OCI-LY1 (cell line): ENCODE results near the gene TENM4.
A peak's percentile ranks its signal among the peaks of the same experiment; 100 is the strongest.

Experiments
- H2AFZ ChIP-seq: fragments of 200-600 bp; sonication (generic), shearing (Covaris generic); 2 replicates; pipeline ENCODE4 v1.6.0; 2014; ENCODE audit warnings: antibody characterized with exemption, mild to moderate bottlenecking, low read length
- H3F3A ChIP-seq: fragments of 200-600 bp; sonication (generic), shearing (Covaris generic); 2 replicates; pipeline ENCODE4 v1.6.0; 2014; ENCODE audit warnings: mild to moderate bottlenecking, antibody characterized with exemption, low read length, moderate library complexity; ENCODE audit not compliant: insufficient read depth
- H3K27ac ChIP-seq: fragments of 200-600 bp; sonication (generic); 2 replicates; pipeline ENCODE4 v1.5.1; 2014; ENCODE audit warnings: low read length, mixed run types, mild to moderate bottlenecking, low read depth; ENCODE audit not compliant: poor library complexity, severe bottlenecking
- H3K27me3 ChIP-seq: fragments of 200-600 bp; sonication (generic); 2 replicates; pipeline ENCODE4 v1.6.0; 2014; ENCODE audit warnings: antibody characterized with exemption, mild to moderate bottlenecking, low read length, moderate library complexity; ENCODE audit not compliant: insufficient read depth
- H3K36me3 ChIP-seq: fragments of 200-600 bp; sonication (generic); 2 replicates; pipeline ENCODE4 v1.6.1; 2014; ENCODE audit warnings: mild to moderate bottlenecking, antibody characterized with exemption, low read length, moderate library complexity, mixed read lengths; ENCODE audit not compliant: insufficient read depth
- H3K4me1 ChIP-seq: fragments of 200-600 bp; sonication (generic); 2 replicates; pipeline ENCODE4 v1.5.1; 2014; ENCODE audit warnings: mild to moderate bottlenecking, low read length, moderate library complexity; ENCODE audit not compliant: insufficient read depth, severe bottlenecking
- H3K4me2 ChIP-seq: fragments of 200-600 bp; sonication (generic), shearing (Covaris generic); 2 replicates; pipeline ENCODE4 v1.6.1; 2014; ENCODE audit warnings: low read length
- H3K4me3 ChIP-seq: fragments of 200-600 bp; sonication (generic); 2 replicates; pipeline ENCODE4 v1.5.1; 2014; ENCODE audit warnings: low read length, low read depth, mild to moderate bottlenecking, mixed read lengths; ENCODE audit not compliant: poor library complexity, severe bottlenecking
- H3K79me2 ChIP-seq: fragments of 200-600 bp; shearing (Covaris generic); 2 replicates; pipeline ENCODE4 v1.6.1; 2016; ENCODE audit warnings: mixed run types, low read length, mixed read lengths; ENCODE audit not compliant: insufficient read depth
- H3K9ac ChIP-seq: fragments of 200-600 bp; sonication (generic), shearing (Covaris generic); 2 replicates; pipeline ENCODE4 v1.6.1; 2014; ENCODE audit warnings: mild to moderate bottlenecking, low read length, mixed read lengths
- H3K9me2 ChIP-seq: fragments of 200-600 bp; sonication (generic), shearing (Covaris generic); 2 replicates; pipeline ENCODE4 v1.6.1; 2014; ENCODE audit warnings: low read depth, mild to moderate bottlenecking, low read length, mixed read lengths
- H3K9me3 ChIP-seq: fragments of 200-600 bp; shearing (Covaris generic); 2 replicates; pipeline ENCODE4 v1.6.1; 2014; ENCODE audit warnings: low read length, mixed read lengths
- H4K20me1 ChIP-seq: fragments of 200-600 bp; sonication (generic), shearing (Covaris generic); 2 replicates; pipeline ENCODE4 v1.6.0; 2016; ENCODE audit warnings: mild to moderate bottlenecking, low read length; ENCODE audit not compliant: insufficient read depth
- CTCF ChIP-seq: fragments of 200-600 bp; sonication (generic), shearing (Covaris generic); IDR thresholded peaks from 2 replicates; pipeline ENCODE4 v1.5.1; 2017; ENCODE audit warnings: mild to moderate bottlenecking, antibody characterized with exemption, low read length, moderate library complexity, mixed read lengths
- EZH2 ChIP-seq: fragments of 200-600 bp; sonication (generic), shearing (Covaris generic); IDR thresholded peaks from 2 replicates; pipeline ENCODE4 v1.8.0; 2017; ENCODE audit warnings: borderline replicate concordance, mixed run types, mild to moderate bottlenecking, antibody characterized with exemption, low read length, moderate library complexity, mixed read lengths

TENM4 gene

GRCh38 chr11:79062814-79063762 is 377.7 kb downstream of the TENM4 start:
- Histone ChIP-seq H3K4me1 (no peaks in the 10 kb centered on the region), H4K20me1 (no peaks in the 10 kb centered on the region), H3K36me3 (no peaks in the 10 kb centered on the region), H3K9me2 (no peaks in the 10 kb centered on the region), H3K4me3 (no peak overlapping the region), H2AFZ (no peak overlapping the region), H3K9ac (no peak overlapping the region), H3K27me3 (no peaks in the 10 kb centered on the region; the same call in 1 of the 2 replicates), H3K27ac (no peak overlapping the region), H3F3A (no peaks in the 10 kb centered on the region), H3K4me2 (no peak overlapping the region), H3K79me2 (no peaks in the 10 kb centered on the region), H3K9me3 (no peaks in the 10 kb centered on the region)
- no peak for TF ChIP-seq EZH2
- peak; percentile 46; the same call in 1 of the 2 replicates for TF ChIP-seq CTCF

GRCh38 chr11:79060081-79060953 is 380.5 kb downstream of the TENM4 start:
- no peaks in the 10 kb centered on the region for H4K20me1 ChIP-seq
- no peak overlapping the region for H3K4me3 ChIP-seq
- no peaks in the 10 kb centered on the region for H3K4me1 ChIP-seq

More at GRCh38 chr11:79060081-79060953, 380.5 kb downstream of the TENM4 start:
- Histone ChIP-seq H3K9me3 (no peaks in the 10 kb centered on the region), H3K4me2 (no peak overlapping the region), H3K9me2 (no peaks in the 10 kb centered on the region), H3F3A (no peaks in the 10 kb centered on the region), H3K36me3 (no peaks in the 10 kb centered on the region), H2AFZ (no peak overlapping the region), H3K9ac (no peak overlapping the region), H3K27ac (no peak overlapping the region), H3K79me2 (no peaks in the 10 kb centered on the region), H3K27me3 (no peaks in the 10 kb centered on the region)
- no peak for TF ChIP-seq EZH2
- TF ChIP-seq CTCF, result no peak
